DMS 273 treated with DMSO at 0.1 percent for 48 hours (cell line): ENCODE results near the gene ZNF331.
A peak's percentile ranks its signal among the peaks of the same experiment; 100 is the strongest.
"Not testable (repeated sequence)": the region's sequence is repeated elsewhere in the genome, so short reads cannot be mapped to it uniquely, and the experiment has no call there.

Experiments
- DNase-seq: peaks from one replicate; lab custom pipeline; 2025; lab: John Stamatoyannopoulos, UW

The ZNF331 gene

GRCh38 chr19:53537521-53538377 lies at the start of gene ZNF331:
Gene ZNF331 (plus strand): TSS chr19:53538145. CDS start chr19:53569377, 31,232 bp downstream.
- DNase-seq = peak; percentile 47

- DNase-seq = no peak
Measured at GRCh38 chr19:53492153-53492552, 45.8 kb upstream of the ZNF331 start.

- not testable (repeated sequence) for DNase-seq
Measured at GRCh38 chr19:53497311-53498023, 40.5 kb upstream of the ZNF331 start.

GRCh38 chr19:53498024-53498395 lies 39.9 kb upstream of the ZNF331 start:
- DNase-seq = not testable (repeated sequence)

- DNase-seq = not testable (repeated sequence)
Measured at GRCh38 chr19:53503151-53503550, 34.8 kb upstream of the ZNF331 start.

- not testable (repeated sequence) for DNase-seq
Measured at GRCh38 chr19:53503671-53504364, 34.1 kb upstream of the ZNF331 start.

GRCh38 chr19:53504365-53504703 lies 33.6 kb upstream of the ZNF331 start:
- DNase-seq = not testable (repeated sequence)

- DNase-seq = no peak
Measured at GRCh38 chr19:53504885-53505284, 33.1 kb upstream of the ZNF331 start.

- DNase-seq = no peak
Measured at GRCh38 chr19:53506728-53507127, 31.2 kb upstream of the ZNF331 start.

GRCh38 chr19:53507523-53508442 lies 30.2 kb upstream of the ZNF331 start:
- no peak for DNase-seq

- DNase-seq = no peak
Measured at GRCh38 chr19:53509443-53509842, 28.5 kb upstream of the ZNF331 start.

GRCh38 chr19:53509845-53510244 lies 28.1 kb upstream of the ZNF331 start:
- DNase-seq = no peak

- no peak for DNase-seq
Measured at GRCh38 chr19:53511357-53511756, 26.6 kb upstream of the ZNF331 start.

GRCh38 chr19:53511933-53512374 lies 26.0 kb upstream of the ZNF331 start:
- DNase-seq = no peak

GRCh38 chr19:53515047-53515446 lies 22.9 kb upstream of the ZNF331 start:
- not testable (repeated sequence) for DNase-seq

GRCh38 chr19:53517114-53517741 lies 20.7 kb upstream of the ZNF331 start:
- DNase-seq = no peak

GRCh38 chr19:53518121-53518520 lies 19.8 kb upstream of the ZNF331 start:
- DNase-seq = no peak

- DNase-seq = no peak
Measured at GRCh38 chr19:53518716-53519115, 19.2 kb upstream of the ZNF331 start.

- DNase-seq = no peak
Measured at GRCh38 chr19:53519446-53519845, 18.5 kb upstream of the ZNF331 start.

GRCh38 chr19:53520163-53520546 lies 17.8 kb upstream of the ZNF331 start:
- DNase-seq = no peak
